Natural killer cell (primary cell): Measurements from ENCODE around the gene ANKRD7. TPM values are rescaled to one million over a fixed set of nuclear protein-coding genes. Genes with fewer than 3 reads are reported as not detected.

ENCODE experiments used
- ATAC-seq, 3 donors: fragments of 150-1000 bp in 2 of 3; fragments of 200-7000 bp in 1 of 3; cut with Tn5 transposase; 1 replicate in 1 of 3; 2 replicates in 2 of 3; pipeline ENCODE4 v1.10.0; 2021; ENCODE audit warnings: mild to moderate bottlenecking in 2 of 3, moderate library complexity in 2 of 3
- DNase-seq, 2 donors: peaks; one replicate each; pipeline versions ENCODE4 v3.0.0 to v3.0.0-alpha.2; 2013 to 2021; ENCODE audit warnings: mixed read lengths in 1 of 2
- H3K27ac ChIP-seq: one replicate; pipeline ENCODE4 v1.5.1; 2013; ENCODE audit warnings: mild to moderate bottlenecking, low read length
- H3K27me3 ChIP-seq: one replicate; pipeline ENCODE4 v1.6.1; 2013; ENCODE audit warnings: low read length; ENCODE audit not compliant: control insufficient read depth, insufficient read depth
- H3K36me3 ChIP-seq: one replicate; pipeline ENCODE4 v1.6.1; 2013; ENCODE audit warnings: low read length; ENCODE audit not compliant: control insufficient read depth, insufficient read depth
- H3K4me1 ChIP-seq: one replicate; pipeline ENCODE4 v1.6.1; 2013; ENCODE audit warnings: low read length; ENCODE audit not compliant: control insufficient read depth, insufficient read depth
- H3K4me3 ChIP-seq: one replicate; pipeline ENCODE4 v1.5.1; 2013; ENCODE audit warnings: low read length
- H3K9me3 ChIP-seq: one replicate; pipeline ENCODE4 v1.6.1; 2013; ENCODE audit warnings: low read length; ENCODE audit not compliant: control insufficient read depth, insufficient read depth
- H3K27ac Mint-ChIP-seq, 2 donors: one replicate each; pipeline ENCODE4 v1.8.0; 2022; ENCODE audit warnings: mild to moderate bottlenecking in 2 of 2, mixed read lengths in 2 of 2, moderate library complexity in 1 of 2
- H3K27me3 Mint-ChIP-seq, 2 donors: one replicate each; pipeline ENCODE4 v1.8.0; 2022; ENCODE audit warnings: low read depth in 2 of 2, mixed read lengths in 2 of 2
- H3K36me3 Mint-ChIP-seq: one replicate; pipeline ENCODE4 v1.8.0; 2022; ENCODE audit warnings: mixed read lengths
- H3K4me1 Mint-ChIP-seq, 2 donors: one replicate each; pipeline ENCODE4 v1.8.0; 2022; ENCODE audit warnings: mixed read lengths in 2 of 2
- H3K4me3 Mint-ChIP-seq: one replicate; pipeline ENCODE4 v1.8.0; 2022; ENCODE audit warnings: mild to moderate bottlenecking, moderate library complexity, mixed read lengths
- H3K9me3 Mint-ChIP-seq, 2 donors: one replicate each; pipeline ENCODE4 v1.8.0; 2022; ENCODE audit warnings: mixed read lengths in 2 of 2
- CTCF ChIP-seq: fragments of 200-600 bp; IDR thresholded peaks from one replicate; pipeline ENCODE4 v1.8.0; 2022; ENCODE audit warnings: antibody characterized with exemption
- WGBS: methylation state at CpG from one replicate; pipeline ENCODE4 v1.1.7; 2013; ENCODE audit warnings: missing lambda C conversion rate; ENCODE audit not compliant: insufficient coverage; 5-methylcytosine and 5-hydroxymethylcytosine counted together
- intact Hi-C: fragments of 100-400 bp; cut with micrococcal nuclease; formaldehyde crosslinking; loops from one replicate; pipeline ENCODE4 v1.14.2; 2022
- total RNA-seq, 4 donors: library from RNA; stranded (reverse); fragments of 120-200 nt in 1 of 4; gene quantifications; one replicate each; pipeline versions ENCODE4 v1.2.3 to v1.2.4, GENCODE V29; 2013 to 2022

The ANKRD7 gene
- not detected for total RNA-seq
- total RNA-seq (2013) = 0.20 TPM

- intact Hi-C loops = no loop called here
Measured at GRCh38 chr7:118224521-118224920, at the start of gene ANKRD7. TSS of gene ANKRD7 (plus strand) at chr7:118224704. CDS start at chr7:118224831, 127 bp downstream.

GRCh38 chr7:118175740-118176139 lies 48.8 kb upstream of the ANKRD7 start:
- H3K27ac ChIP-seq = no peak overlapping the region
- intact Hi-C loops = no loop called here
- Mint-ChIP-seq H3K4me3 (no peak overlapping the region), H3K4me1 (no peaks in the 10 kb centered on the region), H3K27ac (no peak overlapping the region), H3K36me3 (no peaks in the 10 kb centered on the region), H3K27me3 (peaks cover 15 to 51% of the 10 kb centered on the region in 2 donors), H3K9me3 (no peaks in the 10 kb centered on the region)
- no peaks in the 10 kb centered on the region for H3K36me3 ChIP-seq
- no peaks in the 10 kb centered on the region for H3K27me3 ChIP-seq
- H3K4me3 ChIP-seq = no peak overlapping the region
- 88% methylated on average over 1 of the region's 2 CpGs for WGBS
- no peak for TF ChIP-seq CTCF
- no peak for ATAC-seq
- H3K4me1 ChIP-seq = no peaks in the 10 kb centered on the region
- no peak for DNase-seq
- no peaks in the 10 kb centered on the region for H3K9me3 ChIP-seq

More at GRCh38 chr7:118224521-118224920, at the start of gene ANKRD7:
- Mint-ChIP-seq H3K36me3 (no peaks in the 10 kb centered on the region), H3K27me3 (peaks cover 0 to 8% of the 10 kb centered on the region in 2 donors), H3K4me1 (no peaks in the 10 kb centered on the region), H3K4me3 (no peak within 1 kb of the TSS), H3K9me3 (no peaks in the 10 kb centered on the region), H3K27ac (no peak within 1 kb of the TSS)
- WGBS = 92% methylated on average over 18 of the region's 18 CpGs
- no peak within 1 kb of the TSS for H3K4me3 ChIP-seq
- no peaks in the 10 kb centered on the region for H3K9me3 ChIP-seq
- no peaks in the 10 kb centered on the region for H3K4me1 ChIP-seq
- H3K27ac ChIP-seq = no peak within 1 kb of the TSS
- ATAC-seq (no peak), DNase-seq (no peak)
- H3K27me3 ChIP-seq = no peaks in the 10 kb centered on the region
- no peaks in the 10 kb centered on the region for H3K36me3 ChIP-seq
- TF ChIP-seq CTCF = no peak

GRCh38 chr7:118179191-118179590 lies 45.3 kb upstream of the ANKRD7 start:
- peaks cover 8 to 27% of the 10 kb centered on the region in 2 donors for H3K27me3 Mint-ChIP-seq
- WGBS = 94% methylated on average over 2 of the region's 2 CpGs
- H3K36me3 Mint-ChIP-seq = peaks cover 8% of the 10 kb centered on the region
- no peak for ATAC-seq
- Histone ChIP-seq H3K4me1 (peaks cover 6% of the 10 kb centered on the region), H3K27ac (no peak overlapping the region), H3K9me3 (no peaks in the 10 kb centered on the region), H3K36me3 (no peaks in the 10 kb centered on the region), H3K4me3 (no peak overlapping the region), H3K27me3 (no peaks in the 10 kb centered on the region)
- no peak overlapping the region for H3K4me3 Mint-ChIP-seq
- H3K9me3 Mint-ChIP-seq = peaks cover 2 to 3% of the 10 kb centered on the region in 2 donors
- TF ChIP-seq CTCF = no peak
- peaks cover 11 to 12% of the 10 kb centered on the region in 2 donors for H3K4me1 Mint-ChIP-seq
- DNase-seq = no peak
- intact Hi-C loops = no loop called here
- H3K27ac Mint-ChIP-seq = no peak overlapping the region
